HG03558 (cell line): Measurements from ENCODE around the gene OR2T5.
"Not testable (repeated sequence)": the region's sequence is repeated elsewhere in the genome, so short reads cannot be mapped to it uniquely, and the experiment has no call there.

ENCODE experiments used
- ATAC-seq: cut with Tn5 transposase; IDR thresholded peaks from one replicate; pipeline ENCODE4 v1.9.1; 2021; ENCODE audit warnings: moderate number of reproducible peaks; ENCODE audit not compliant: unreplicated experiment; ENCODE audit errors: extremely low read depth

The OR2T5 gene

DNA sequence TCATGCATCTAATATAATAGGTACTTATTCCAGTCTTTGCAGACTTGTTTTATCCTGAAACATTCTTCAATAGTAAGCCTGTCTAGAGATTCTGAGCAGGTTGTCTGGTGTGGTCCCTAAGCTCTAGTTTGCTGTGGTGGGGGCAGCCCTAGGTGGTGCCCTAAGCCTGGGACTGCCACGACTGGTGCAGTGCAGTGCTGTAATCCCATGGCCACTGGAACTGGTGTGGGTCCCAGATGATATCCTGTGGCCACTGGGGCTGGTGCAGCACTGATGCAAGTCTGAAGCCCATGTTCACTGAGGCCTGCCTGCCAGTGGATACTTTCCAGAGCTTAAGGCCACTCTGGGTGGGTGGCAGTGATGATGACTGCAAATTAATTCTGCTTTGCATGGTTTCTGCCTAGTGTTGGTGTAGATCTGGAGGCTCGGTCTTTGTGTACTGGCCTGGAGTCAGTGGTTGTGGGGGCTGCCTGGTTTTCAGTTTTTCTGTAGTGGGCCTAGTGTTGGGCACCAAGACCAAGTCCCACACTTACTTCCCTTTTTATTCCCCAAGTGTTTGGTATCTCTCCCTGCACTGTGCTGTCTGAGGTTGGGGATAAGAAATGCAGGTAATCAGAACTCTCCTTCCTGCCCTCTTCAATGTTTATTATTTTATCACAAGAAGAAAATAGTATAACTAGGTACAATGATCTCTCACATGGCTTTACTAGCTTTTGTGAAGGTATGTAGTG, 12.1 kb downstream of the OR2T5 start:
- ATAC-seq: not testable (repeated sequence)

DNA sequence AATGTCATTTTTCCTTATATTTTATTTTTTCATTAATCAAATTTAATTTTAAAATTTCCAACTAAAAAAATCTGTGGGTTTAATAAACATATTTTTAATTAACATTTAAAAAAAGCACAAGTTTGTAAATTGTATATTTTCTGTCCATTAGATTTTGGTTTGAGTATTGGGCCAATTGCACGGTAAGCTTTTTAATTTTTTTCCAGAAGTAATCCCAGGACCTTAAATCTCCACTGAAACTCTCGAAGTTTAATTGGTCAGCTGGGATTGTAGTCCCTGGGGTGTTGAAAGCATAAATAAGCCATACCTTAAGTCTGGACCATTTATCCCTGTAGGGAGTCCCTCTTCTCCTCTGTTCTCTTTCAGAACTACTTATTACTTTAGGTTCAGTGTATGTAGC, 19.4 kb downstream of the OR2T5 start, which contains the start of gene OR2G6:
TSS of gene OR2G6 (plus strand) at position 301 of the 400 bp plus-strand sequence. CDS start 13,574 bp downstream, outside the sequence.
- ATAC-seq: not testable (repeated sequence)

DNA sequence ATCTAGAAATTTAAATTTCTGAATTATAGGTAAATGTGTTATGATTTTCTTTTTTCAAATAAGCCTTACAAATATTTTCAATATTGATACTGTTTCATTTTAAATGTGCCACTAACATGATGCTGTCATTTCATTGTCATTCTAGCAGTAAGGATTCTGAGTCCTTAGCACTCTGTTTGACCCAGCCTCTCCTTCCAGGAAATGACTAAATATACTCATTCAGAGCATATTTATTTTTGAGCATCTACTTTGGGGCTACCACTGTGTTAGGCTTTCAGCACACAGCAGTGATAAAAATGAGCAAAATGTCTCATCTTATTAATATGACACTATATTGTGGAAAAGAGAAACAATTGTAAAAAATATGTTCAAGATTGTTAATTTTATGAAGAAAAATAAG, 21.8 kb downstream of the OR2T5 start:
- not testable (repeated sequence) for ATAC-seq

DNA sequence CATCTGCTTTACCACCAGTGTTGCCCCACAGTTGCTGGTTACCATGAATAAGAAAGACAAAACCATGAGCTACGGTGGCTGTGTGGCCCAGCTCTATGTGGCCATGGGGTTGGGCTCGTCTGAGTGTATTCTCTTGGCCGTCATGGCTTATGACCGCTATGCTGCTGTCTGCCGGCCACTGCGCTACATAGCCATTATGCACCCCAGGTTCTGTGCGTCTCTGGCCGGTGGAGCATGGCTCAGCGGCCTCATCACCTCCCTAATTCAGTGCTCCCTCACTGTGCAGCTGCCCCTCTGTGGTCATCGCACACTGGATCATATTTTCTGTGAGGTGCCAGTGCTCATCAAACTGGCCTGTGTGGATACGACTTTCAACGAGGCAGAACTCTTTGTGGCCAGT, 33.5 kb downstream of the OR2T5 start:
- ATAC-seq: no peak

DNA sequence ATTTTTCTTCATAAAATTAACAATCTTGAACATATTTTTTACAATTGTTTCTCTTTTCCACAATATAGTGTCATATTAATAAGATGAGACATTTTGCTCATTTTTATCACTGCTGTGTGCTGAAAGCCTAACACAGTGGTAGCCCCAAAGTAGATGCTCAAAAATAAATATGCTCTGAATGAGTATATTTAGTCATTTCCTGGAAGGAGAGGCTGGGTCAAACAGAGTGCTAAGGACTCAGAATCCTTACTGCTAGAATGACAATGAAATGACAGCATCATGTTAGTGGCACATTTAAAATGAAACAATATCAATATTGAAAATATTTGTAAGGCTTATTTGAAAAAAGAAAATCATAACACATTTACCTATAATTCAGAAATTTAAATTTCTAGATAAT, 49.1 kb downstream of the OR2T5 start:
- ATAC-seq: not testable (repeated sequence)
